Transverse colon (tissue), 4 donors: ENCODE results near the gene EGFR. TPM values are rescaled to one million over a fixed set of nuclear protein-coding genes. Genes with fewer than 3 reads are reported as not detected.

Source experiments
- DNase-seq: peaks from one replicate; pipeline ENCODE4 v3.0.0-alpha.2; 2019
- H3K27ac ChIP-seq, 4 donors: fragments of 200-600 bp; sonication (generic); 2 replicates each; pipeline ENCODE4 v1.5.1; 2016 to 2018; ENCODE audit warnings: inconsistent platforms in 4 of 4
- H3K27me3 ChIP-seq: fragments of 200-600 bp; sonication (generic); 2 replicates; pipeline ENCODE4 v1.5.1; 2017; ENCODE audit warnings: inconsistent platforms
- H3K36me3 ChIP-seq, 4 donors: fragments of 200-600 bp; sonication (generic); 2 replicates each; pipeline ENCODE4 v1.5.1; 2017 to 2019; ENCODE audit warnings: inconsistent platforms in 4 of 4
- H3K4me1 ChIP-seq, 4 donors: fragments of 200-600 bp; sonication (generic); 2 replicates each; pipeline ENCODE4 v1.5.1; 2017 to 2020; ENCODE audit warnings: inconsistent platforms in 4 of 4
- H3K4me3 ChIP-seq, 4 donors: fragments of 200-600 bp; sonication (generic); 1 replicate in 1 of 4; 2 replicates in 3 of 4; pipeline versions ENCODE4 v1.5.1 to v1.6.1; 2017 to 2019; ENCODE audit warnings: inconsistent platforms in 4 of 4
- H3K9me3 ChIP-seq, 2 donors: fragments of 200-600 bp; sonication (generic); 2 replicates each; pipeline ENCODE4 v1.5.1; 2017 to 2019; ENCODE audit warnings: inconsistent platforms in 2 of 2
- CTCF ChIP-seq, 5 experiments: fragments of 200-600 bp in 3 of 5; fragments of 450-650 bp in 2 of 5; sonication (generic) in 3 of 5; IDR thresholded peaks; 1 replicate in 2 of 5; 2 replicates in 3 of 5; pipeline ENCODE4 v1.5.1; 2016 to 2017; ENCODE audit warnings: antibody characterized with exemption in 5 of 5, inconsistent platforms in 3 of 5, mild to moderate bottlenecking in 2 of 5, moderate library complexity in 1 of 5
- EP300 ChIP-seq: sonication (generic); formaldehyde crosslinking; IDR thresholded peaks from one replicate; pipeline ENCODE4 v1.6.1; 2017; ENCODE audit warnings: antibody characterized with exemption, low read depth
- POLR2A ChIP-seq: fragments of 450-650 bp; IDR thresholded peaks from one replicate; pipeline ENCODE4 v1.6.1; 2016; ENCODE audit warnings: antibody characterized with exemption, mild to moderate bottlenecking, moderate library complexity
- POLR2AphosphoS5 ChIP-seq, 3 donors: sonication (generic); formaldehyde crosslinking; IDR thresholded peaks; one replicate each; pipeline ENCODE4 v1.6.1; 2016; ENCODE audit warnings: antibody characterized with exemption in 3 of 3
- WGBS, 2 donors: methylation state at CpG; one replicate each; pipeline ENCODE4 v1.1.5; 2018; ENCODE audit warnings: low coverage in 1 of 2; 5-methylcytosine and 5-hydroxymethylcytosine counted together
- in situ Hi-C, 4 donors: fragments of 200-750 bp; cut with MboI; loops; one replicate each; pipeline versions ENCODE4 v1.15.0 to v1.15.1; 2017; ENCODE audit warnings: low sequenced_read_pairs in 3 of 4, low pct_ligation_motif_present in 1 of 4, low pct_unique_long_range_greater_than_20kb in 1 of 4
- intact Hi-C: fragments of 100-400 bp; cut with DNase I; formaldehyde crosslinking; loops from one replicate; pipeline ENCODE4 v1.15.1; 2023; ENCODE audit warnings: low total_unique reads
- total RNA-seq, 4 donors: library from RNA; depleted of rRNA; stranded (reverse); fragments of >200 nt; gene quantifications; one replicate each; pipeline ENCODE4 v1.1.0, GENCODE V29; 2016

The EGFR gene
- total RNA-seq, 4 donors from 2014 or later = 40.0 to 85.7 (median 72.9) TPM

- Histone ChIP-seq H3K4me3 (no peak overlapping the region), H3K4me1 (peaks cover 0 to 2% (median 0%) of the 10 kb centered on the region in 4 donors), H3K27me3 (no peaks in the 10 kb centered on the region), H3K9me3 (no peaks in the 10 kb centered on the region), H3K36me3 (peaks cover 0 to 6% (median 0%) of the 10 kb centered on the region in 4 donors), H3K27ac (no peak overlapping the region)
- WGBS, 2 donors = 80 to 93% methylated on average over 1 to 6 of the region's 6 CpGs
- TF ChIP-seq CTCF (IDR thresholded peaks at IDR 0.05) = no peak
- no peak for TF ChIP-seq POLR2AphosphoS5 (IDR thresholded peaks at IDR 0.05)
- no peak for TF ChIP-seq POLR2A
- TF ChIP-seq EP300 = no peak
- intact Hi-C loops = no loop called here
- DNase-seq = no peak
- in situ Hi-C loops = no loop called here
Observed at GRCh38 chr7:55194522-55194921, 175.7 kb downstream of the EGFR start.

GRCh38 chr7:55198634-55199392, 180.0 kb downstream of the EGFR start:
- no peak for TF ChIP-seq POLR2A
- TF ChIP-seq EP300 = no peak
- no peak for TF ChIP-seq CTCF (IDR thresholded peaks at IDR 0.05)
- TF ChIP-seq POLR2AphosphoS5 (IDR thresholded peaks at IDR 0.05) = no peak
- H3K27me3 ChIP-seq = no peaks in the 10 kb centered on the region
- WGBS, 2 donors = 70 to 77% methylated on average over 8 of the region's 8 CpGs
- H3K9me3 ChIP-seq = no peaks in the 10 kb centered on the region
- H3K36me3 ChIP-seq = peaks cover 0 to 16% (median 0%) of the 10 kb centered on the region in 4 donors
- intact Hi-C loops = no loop called here
- H3K4me3 ChIP-seq = no peak overlapping the region
- peaks cover 0 to 2% (median 0%) of the 10 kb centered on the region in 4 donors for H3K4me1 ChIP-seq
- no peak for DNase-seq
- in situ Hi-C loops = no loop called here
- no peak overlapping the region for H3K27ac ChIP-seq

GRCh38 chr7:55199418-55199817, 180.6 kb downstream of the EGFR start:
- H3K4me1 ChIP-seq = peaks cover 0 to 2% (median 0%) of the 10 kb centered on the region in 4 donors
- no peak overlapping the region for H3K4me3 ChIP-seq
- peaks cover 0 to 16% (median 0%) of the 10 kb centered on the region in 4 donors for H3K36me3 ChIP-seq
- in situ Hi-C loops (no loop called here), intact Hi-C loops (no loop called here)
- no peaks in the 10 kb centered on the region for H3K27me3 ChIP-seq
- H3K9me3 ChIP-seq = no peaks in the 10 kb centered on the region
- no peak overlapping the region for H3K27ac ChIP-seq
- TF ChIP-seq EP300 = no peak
- no peak for TF ChIP-seq POLR2AphosphoS5 (IDR thresholded peaks at IDR 0.05)
- no peak for TF ChIP-seq POLR2A
- no peak for TF ChIP-seq CTCF (IDR thresholded peaks at IDR 0.05)
- no peak for DNase-seq
- WGBS, 2 donors = 48% methylated on average over 1 of the region's 1 CpG; no CpG with 5 or more reads in 1 of the 2 donors

- in situ Hi-C loops (no loop called here), intact Hi-C loops (no loop called here)
- Histone ChIP-seq H3K4me1 (peaks cover 0 to 2% (median 0%) of the 10 kb centered on the region in 4 donors), H3K36me3 (peaks cover 0 to 25% (median under 1%) of the 10 kb centered on the region in 4 donors), H3K4me3 (no peak overlapping the region), H3K27ac (no peak overlapping the region), H3K9me3 (no peaks in the 10 kb centered on the region), H3K27me3 (no peaks in the 10 kb centered on the region)
- TF ChIP-seq EP300 (no peak), POLR2A (no peak), CTCF (IDR thresholded peaks at IDR 0.05) (no peak), POLR2AphosphoS5 (IDR thresholded peaks at IDR 0.05) (no peak)
- 90% methylated on average over 11 of the region's 11 CpGs; no CpG with 5 or more reads in 1 of the 2 donors for WGBS, 2 donors
- DNase-seq = no peak
Observed at GRCh38 chr7:55200441-55200840, 181.6 kb downstream of the EGFR start.
